PC-9 (cell line): Measurements from ENCODE around the gene C1QTNF12. TPM values are rescaled to one million over a fixed set of nuclear protein-coding genes. Genes with fewer than 3 reads are reported as not detected.

ENCODE experiments used
- BruUV-seq: library from RNA; stranded (reverse); fragments of 400-500 nt; replicated peaks from 2 replicates; lab custom pipeline; 2021; lab: Mats Ljungman, UMichigan
- CTCF ChIA-PET: fragments of 300-600 bp; sonication (Branson Sonifier 250); formaldehyde crosslinking; loops from one replicate; lab custom pipeline; 2022; ENCODE audit warnings: antibody characterized with exemption; lab: Charles Lee
- POLR2A ChIA-PET: fragments of 300-600 bp; sonication (Branson Sonifier 250); formaldehyde crosslinking; loops from one replicate; lab custom pipeline; 2022; ENCODE audit warnings: antibody characterized with exemption; ENCODE audit not compliant: unreplicated experiment; lab: Charles Lee
- DNase-seq, 2 experiments: peaks; one replicate each; pipeline versions ENCODE4 v3.0.0 to v3.0.0-alpha.2; 2015 to 2022; ENCODE audit warnings: mixed read lengths in 1 of 2
- H2AFZ ChIP-seq: fragments of 200-600 bp; sonication (generic); 2 replicates; pipeline ENCODE4 v1.8.1; 2017; ENCODE audit warnings: antibody characterized with exemption
- H3F3A ChIP-seq: fragments of 200-600 bp; sonication (generic); 2 replicates; pipeline ENCODE4 v1.8.1; 2017; ENCODE audit warnings: antibody characterized with exemption, mild to moderate bottlenecking, low read depth; ENCODE audit not compliant: insufficient read depth
- H3K27ac ChIP-seq: fragments of 200-600 bp; sonication (generic); 2 replicates; pipeline ENCODE4 v1.6.1; 2016; ENCODE audit warnings: mixed run types
- H3K27me3 ChIP-seq: fragments of 200-600 bp; sonication (generic); 2 replicates; pipeline ENCODE4 v1.6.1; 2016; ENCODE audit warnings: low read depth, mixed run types; ENCODE audit not compliant: insufficient read depth
- H3K36me3 ChIP-seq: fragments of 200-600 bp; sonication (generic); 2 replicates; pipeline ENCODE4 v1.6.1; 2016; ENCODE audit warnings: low read depth, mixed run types
- H3K4me1 ChIP-seq: fragments of 200-600 bp; sonication (generic); replicated peaks from 2 replicates; pipeline ENCODE4 v1.6.1; 2016; ENCODE audit warnings: mixed run types; ENCODE audit not compliant: insufficient read depth
- H3K4me2 ChIP-seq: fragments of 200-600 bp; sonication (generic); 2 replicates; pipeline ENCODE4 v1.6.1; 2017; ENCODE audit warnings: mixed run types
- H3K4me3 ChIP-seq: fragments of 200-600 bp; sonication (generic); 2 replicates; pipeline ENCODE4 v1.6.1; 2016; ENCODE audit warnings: mixed run types
- H3K79me2 ChIP-seq: fragments of 200-600 bp; sonication (generic); 2 replicates; pipeline ENCODE4 v1.6.1; 2017; ENCODE audit warnings: low read depth, mixed run types
- H3K9me2 ChIP-seq: fragments of 200-600 bp; sonication (generic); 2 replicates; pipeline ENCODE4 v1.8.1; 2017; ENCODE audit warnings: mild to moderate bottlenecking; ENCODE audit not compliant: insufficient read depth
- H3K9me3 ChIP-seq: fragments of 200-600 bp; sonication (generic); 2 replicates; pipeline ENCODE4 v1.8.1; 2016; ENCODE audit warnings: low read depth; ENCODE audit not compliant: insufficient read depth
- H4K20me1 ChIP-seq: fragments of 200-600 bp; sonication (generic); 2 replicates; pipeline ENCODE4 v1.8.1; 2017; ENCODE audit not compliant: insufficient read depth
- CTCF ChIP-seq: fragments of 200-600 bp; sonication (generic); conservative IDR thresholded peaks from 2 replicates; pipeline ENCODE4 v1.6.1; 2017; ENCODE audit warnings: mixed run types, antibody characterized with exemption, mild to moderate bottlenecking, moderate library complexity
- EZH2 ChIP-seq: fragments of 200-600 bp; sonication (generic); IDR thresholded peaks from 2 replicates; pipeline ENCODE4 v1.8.0; 2017; ENCODE audit warnings: antibody characterized with exemption, low read depth
- intact Hi-C: fragments of 100-400 bp; cut with micrococcal nuclease; formaldehyde crosslinking; loops from one replicate; pipeline ENCODE4 v1.10.0; 2022; ENCODE audit not compliant: unreplicated experiment
- total RNA-seq: library from RNA; stranded (reverse); gene quantifications from 2 replicates; pipeline ENCODE4 v1.2.3, GENCODE V29; 2021

C1QTNF12 gene
- total RNA-seq, 1 experiment from 2014 or later: 5.2 TPM

- Histone ChIP-seq H3K4me1 (no peaks in the 10 kb centered on the region), H4K20me1 (no peaks in the 10 kb centered on the region), H3K4me3 (no peak overlapping the region), H2AFZ (no peak overlapping the region), H3K9me2 (no peaks in the 10 kb centered on the region), H3F3A (peaks cover 12% of the 10 kb centered on the region; the same call in 1 of the 2 replicates), H3K79me2 (no peaks in the 10 kb centered on the region), H3K27me3 (no peaks in the 10 kb centered on the region), H3K4me2 (no peak overlapping the region), H3K9me3 (no peaks in the 10 kb centered on the region), H3K27ac (no peak overlapping the region), H3K36me3 (no peaks in the 10 kb centered on the region)
- intact Hi-C loops: no loop called here
- CTCF ChIA-PET: no interaction called here
- no peak for DNase-seq
- POLR2A ChIA-PET: no interaction called here
- BruUV-seq: no TSS peak
- TF ChIP-seq EZH2 (no peak), CTCF (no peak)
These were observed 905 bp upstream of the C1QTNF12 start for GRCh38 chr1:1247341-1247913.

DNA sequence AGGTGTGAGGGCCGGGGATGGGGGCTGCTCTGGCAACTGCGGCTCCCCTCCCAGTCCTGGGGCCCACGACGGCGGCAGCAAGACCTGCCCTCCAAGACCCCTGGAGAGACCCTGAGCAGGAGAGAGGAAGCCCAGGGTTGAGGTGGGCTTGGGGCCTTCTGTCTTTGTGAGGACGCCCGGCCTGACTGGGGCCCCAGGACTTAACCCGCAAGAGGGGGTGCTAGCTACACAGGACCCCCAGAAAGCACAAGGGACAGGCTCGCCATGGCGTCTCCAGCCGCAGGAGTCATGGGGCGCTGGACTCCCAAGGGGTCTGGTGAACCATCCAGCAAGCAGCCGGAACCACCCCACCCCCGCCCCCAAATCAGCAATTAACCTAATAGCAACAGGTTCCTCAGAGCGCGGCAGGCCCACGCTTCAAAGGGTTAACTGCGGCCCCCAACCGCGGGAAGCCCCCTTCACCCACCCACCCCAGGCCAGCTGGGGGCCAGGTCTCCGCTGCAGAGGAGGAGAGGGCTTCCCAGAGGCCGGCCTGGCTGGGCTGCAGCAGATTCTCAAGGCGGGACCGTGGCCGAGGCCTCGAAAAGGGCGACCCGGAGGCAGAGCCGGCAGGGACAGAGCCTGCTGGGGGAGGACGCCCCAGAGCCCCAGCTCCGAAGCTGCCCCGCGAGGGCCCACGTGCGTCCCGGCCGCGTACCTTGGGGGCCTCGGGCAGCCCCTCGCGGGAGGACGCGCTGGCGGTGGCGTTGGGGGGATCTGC lies 525 bp downstream of the C1QTNF12 start:
- no TSS peak for BruUV-seq
- Histone ChIP-seq H3F3A (peaks cover 6% of the 10 kb centered on the region; the same call in 1 of the 2 replicates), H3K9me2 (no peaks in the 10 kb centered on the region), H3K4me3 (no peak overlapping the region), H3K79me2 (no peaks in the 10 kb centered on the region), H2AFZ (no peak overlapping the region), H3K27me3 (no peaks in the 10 kb centered on the region), H3K9me3 (no peaks in the 10 kb centered on the region), H3K27ac (no peak overlapping the region), H3K36me3 (no peaks in the 10 kb centered on the region), H3K4me1 (no peaks in the 10 kb centered on the region), H4K20me1 (no peaks in the 10 kb centered on the region), H3K4me2 (no peak overlapping the region)
- intact Hi-C loops: no loop called here
- DNase-seq: no peak
- POLR2A ChIA-PET: no interaction called here
- TF ChIP-seq CTCF: no peak
- TF ChIP-seq EZH2: no peak
- CTCF ChIA-PET: no interaction called here

GRCh38 chr1:1245178-1245816 lies 1.2 kb downstream of the C1QTNF12 start:
- no peaks in the 10 kb centered on the region for H3K36me3 ChIP-seq
- CTCF ChIA-PET: no interaction called here
- H3K27ac ChIP-seq: no peak overlapping the region
- no peak overlapping the region for H3K4me3 ChIP-seq
- H3K4me2 ChIP-seq: no peak overlapping the region
- no TSS peak for BruUV-seq
- intact Hi-C loops: no loop called here
- no peaks in the 10 kb centered on the region for H3K9me3 ChIP-seq
- TF ChIP-seq EZH2 (no peak), CTCF (no peak)
- H3F3A ChIP-seq: no peaks in the 10 kb centered on the region
- H3K27me3 ChIP-seq: no peaks in the 10 kb centered on the region
- H3K9me2 ChIP-seq: no peaks in the 10 kb centered on the region
- POLR2A ChIA-PET: no interaction called here
- no peaks in the 10 kb centered on the region for H3K4me1 ChIP-seq
- no peak overlapping the region for H2AFZ ChIP-seq
- DNase-seq: no peak
- H3K79me2 ChIP-seq: no peaks in the 10 kb centered on the region
- H4K20me1 ChIP-seq: no peaks in the 10 kb centered on the region
